Neuron (in vitro differentiated cells): Measurements from ENCODE around the gene CEBPZ.

Experiments
- H2AFZ ChIP-seq: one replicate; pipeline ENCODE4 v1.6.1; 2013; ENCODE audit warnings: low read depth, mild to moderate bottlenecking, inconsistent platforms, low read length, moderate library complexity
- H3K27me3 ChIP-seq: one replicate; pipeline ENCODE4 v1.6.1; 2013; ENCODE audit warnings: low read length; ENCODE audit not compliant: insufficient read depth
- H3K36me3 ChIP-seq: one replicate; pipeline ENCODE4 v1.6.1; 2013; ENCODE audit warnings: low read length; ENCODE audit not compliant: insufficient read depth
- H3K4me1 ChIP-seq: one replicate; pipeline ENCODE4 v1.6.1; 2013; ENCODE audit warnings: low read length; ENCODE audit not compliant: insufficient read depth
- H3K4me3 ChIP-seq: 2 replicates; pipeline ENCODE4 v1.5.1; 2013; ENCODE audit warnings: mild to moderate bottlenecking, low read length, moderate library complexity
- H3K9me3 ChIP-seq: one replicate; pipeline ENCODE4 v1.6.1; 2013; ENCODE audit warnings: low read length

The CEBPZ gene

GRCh38 chr2:37231241-37232130, at the start of gene CEBPZ, which contains the start of gene NDUFAF7:
Gene CEBPZ (minus strand): TSS chr2:37231596. CDS start chr2:37231567, 29 bp downstream.
Gene NDUFAF7 (plus strand): TSS chr2:37231658. CDS start chr2:37231706, 48 bp downstream.
- Histone ChIP-seq H3K4me1 (peaks cover 19% of the 10 kb centered on the region), H3K9me3 (no peaks in the 10 kb centered on the region), H3K4me3 (peak within 1 kb of the TSS; percentile 83), H3K36me3 (peaks cover 19% of the 10 kb centered on the region), H2AFZ (peak within 1 kb of the TSS; percentile 82), H3K27me3 (no peaks in the 10 kb centered on the region)

DNA sequence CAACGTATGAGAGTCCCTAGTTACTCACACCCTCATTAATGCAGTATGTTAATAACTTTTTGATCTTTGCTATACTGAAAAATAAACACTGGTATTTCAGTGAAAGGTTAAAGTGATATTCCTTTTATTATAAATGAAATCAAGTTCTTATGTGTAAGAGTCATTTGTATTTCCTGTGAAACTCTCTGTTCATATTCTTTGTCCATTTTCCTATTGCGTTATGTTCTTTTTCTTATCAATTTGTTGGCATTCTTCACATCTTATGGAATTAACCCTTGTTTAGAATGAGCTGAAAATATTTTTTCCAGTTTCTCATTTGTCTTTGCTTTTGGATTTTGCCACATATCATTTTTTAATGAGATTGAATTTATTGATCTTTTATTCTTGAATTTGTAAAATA, 44.9 kb upstream of the CEBPZ start:
- no peaks in the 10 kb centered on the region for H3K9me3 ChIP-seq
- H2AFZ ChIP-seq: no peak overlapping the region
- no peaks in the 10 kb centered on the region for H3K4me1 ChIP-seq
- peaks cover 78% of the 10 kb centered on the region for H3K36me3 ChIP-seq
- H3K4me3 ChIP-seq: no peak overlapping the region
- no peaks in the 10 kb centered on the region for H3K27me3 ChIP-seq

DNA sequence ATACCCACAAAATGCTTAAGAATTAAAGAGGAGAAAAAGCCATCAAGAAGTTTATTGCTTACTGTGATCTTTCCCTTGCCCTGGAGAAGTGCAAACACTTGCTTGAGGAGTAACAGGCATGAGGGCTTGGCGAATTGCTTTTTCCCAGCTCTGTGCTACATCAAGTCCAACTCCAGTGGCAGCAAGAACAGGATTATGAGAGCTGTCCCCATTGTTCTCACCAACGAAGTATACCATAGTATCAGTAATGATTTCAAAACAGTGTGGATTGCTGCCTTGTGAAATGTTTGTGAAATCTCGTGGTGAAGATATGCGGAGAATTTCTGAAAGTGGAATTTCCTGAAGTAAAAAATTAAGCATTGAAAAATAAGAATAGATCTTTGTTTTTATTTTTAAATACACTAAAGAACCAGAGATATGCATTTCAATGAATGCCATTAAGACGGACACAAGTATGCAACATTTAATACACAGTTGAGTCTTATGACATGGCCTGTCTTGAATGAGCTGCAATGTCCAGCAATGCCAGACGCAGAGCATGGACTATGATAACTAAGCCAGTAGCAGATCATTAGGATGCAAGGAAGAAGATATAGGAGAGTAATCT, 43.1 kb upstream of the CEBPZ start:
- Histone ChIP-seq H2AFZ (no peak overlapping the region), H3K36me3 (peaks cover 85% of the 10 kb centered on the region), H3K4me3 (no peak overlapping the region), H3K4me1 (no peaks in the 10 kb centered on the region), H3K9me3 (no peaks in the 10 kb centered on the region), H3K27me3 (no peaks in the 10 kb centered on the region)

DNA sequence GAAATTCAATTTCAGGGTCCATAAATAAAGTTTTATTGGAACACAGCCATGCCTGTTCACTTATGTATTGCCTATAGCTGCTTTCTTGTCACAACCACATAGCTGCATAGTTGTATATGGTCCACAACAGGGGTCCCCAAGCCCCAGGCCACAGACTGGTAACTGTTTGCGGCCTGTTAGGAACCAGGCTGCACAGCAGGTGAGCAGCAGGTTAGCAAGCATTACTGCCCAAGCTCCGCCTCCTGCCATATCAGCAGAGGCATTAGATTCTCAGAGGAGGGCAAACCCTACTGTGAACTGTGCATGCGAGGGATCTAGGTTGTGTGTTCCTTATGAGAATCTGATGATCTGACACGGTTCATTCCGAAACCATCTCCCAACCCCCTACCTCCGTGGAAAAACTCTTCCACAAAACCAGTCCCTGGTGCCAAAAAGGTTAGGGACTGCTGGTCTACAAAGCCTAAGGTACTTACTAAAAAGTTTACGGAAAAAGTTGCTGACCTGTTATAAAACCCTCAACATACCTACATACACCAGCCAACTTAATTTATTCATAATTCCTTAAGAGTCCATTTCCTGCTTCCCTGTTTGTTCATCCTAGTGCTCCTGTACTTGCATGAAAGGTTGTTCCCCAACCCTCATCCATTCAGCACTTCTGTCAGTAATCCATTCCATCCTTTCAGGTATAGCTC, 40.1 kb upstream of the CEBPZ start:
- Histone ChIP-seq H3K4me3 (no peak overlapping the region), H3K36me3 (peaks cover 85% of the 10 kb centered on the region), H3K4me1 (no peaks in the 10 kb centered on the region), H3K9me3 (no peaks in the 10 kb centered on the region), H3K27me3 (no peaks in the 10 kb centered on the region), H2AFZ (no peak overlapping the region)

DNA sequence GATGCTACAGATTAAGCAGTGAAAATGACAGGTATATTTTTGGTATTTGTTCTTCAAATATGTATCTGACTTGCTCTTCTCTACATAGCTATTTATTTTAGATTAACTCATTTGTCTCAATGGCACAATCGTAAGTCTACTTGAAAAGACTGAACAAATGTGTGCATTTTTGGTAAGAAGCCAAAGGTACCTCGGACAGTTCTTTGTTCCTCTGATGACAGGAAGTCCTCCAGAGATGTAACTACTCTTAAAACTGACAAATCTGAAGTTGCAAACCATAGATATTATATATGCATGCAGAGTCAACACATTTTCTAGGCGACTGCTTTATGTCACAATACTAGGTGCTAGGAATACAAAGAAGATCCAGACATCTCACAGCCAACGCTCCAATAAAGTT, 36.7 kb upstream of the CEBPZ start:
- H3K4me1 ChIP-seq: no peaks in the 10 kb centered on the region
- no peaks in the 10 kb centered on the region for H3K9me3 ChIP-seq
- peaks cover 76% of the 10 kb centered on the region for H3K36me3 ChIP-seq
- H3K27me3 ChIP-seq: no peaks in the 10 kb centered on the region
- H2AFZ ChIP-seq: no peak overlapping the region
- no peak overlapping the region for H3K4me3 ChIP-seq

- no peaks in the 10 kb centered on the region for H3K4me1 ChIP-seq
- no peak overlapping the region for H3K4me3 ChIP-seq
- H3K9me3 ChIP-seq: no peaks in the 10 kb centered on the region
- no peaks in the 10 kb centered on the region for H3K27me3 ChIP-seq
- no peak overlapping the region for H2AFZ ChIP-seq
- H3K36me3 ChIP-seq: peaks cover 73% of the 10 kb centered on the region
Observed at GRCh38 chr2:37267685-37268084, 36.3 kb upstream of the CEBPZ start.

DNA sequence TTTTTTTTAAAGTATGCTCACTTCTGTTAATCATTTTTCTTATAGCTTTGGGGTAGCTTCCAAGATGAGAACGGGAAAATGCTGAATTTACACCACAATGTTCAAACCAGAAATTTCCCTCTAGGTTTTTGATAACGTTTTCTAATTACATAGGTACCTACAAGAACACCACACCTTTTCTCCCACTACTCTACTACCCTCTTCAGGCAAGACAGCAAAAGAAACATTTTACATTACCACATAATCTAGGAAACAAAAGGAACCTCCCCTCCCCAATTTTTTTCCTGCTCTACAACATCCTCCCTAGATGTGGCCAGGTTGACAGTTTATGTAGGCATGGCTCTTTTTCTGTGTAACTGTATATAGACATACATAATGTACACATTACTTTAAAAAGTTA, 32.4 kb upstream of the CEBPZ start:
- Histone ChIP-seq H3K27me3 (no peaks in the 10 kb centered on the region), H3K4me1 (no peaks in the 10 kb centered on the region), H3K36me3 (peaks cover 64% of the 10 kb centered on the region), H3K4me3 (no peak overlapping the region), H2AFZ (no peak overlapping the region), H3K9me3 (no peaks in the 10 kb centered on the region)

DNA sequence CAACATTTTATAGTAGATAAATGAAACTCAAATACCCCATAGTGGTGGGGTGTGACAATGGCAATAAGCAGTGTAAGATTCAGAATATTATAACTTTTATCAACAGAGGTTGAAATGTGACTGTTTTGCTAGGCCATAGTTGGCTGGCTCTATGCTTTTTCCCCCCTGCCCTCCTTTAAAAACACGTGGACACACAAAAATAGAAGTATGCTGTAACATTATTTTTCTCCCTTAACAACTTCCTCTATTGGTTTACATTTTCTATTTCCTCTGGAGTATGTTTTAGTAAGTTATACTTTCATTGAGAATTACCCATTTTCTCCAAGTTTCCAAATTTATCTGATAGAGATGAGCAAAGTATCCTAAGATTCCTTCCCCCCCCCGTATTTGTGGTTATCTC, 31.1 kb upstream of the CEBPZ start:
- H3K4me1 ChIP-seq: no peaks in the 10 kb centered on the region
- no peaks in the 10 kb centered on the region for H3K9me3 ChIP-seq
- no peak overlapping the region for H3K4me3 ChIP-seq
- peaks cover 65% of the 10 kb centered on the region for H3K36me3 ChIP-seq
- no peaks in the 10 kb centered on the region for H3K27me3 ChIP-seq
- H2AFZ ChIP-seq: no peak overlapping the region

DNA sequence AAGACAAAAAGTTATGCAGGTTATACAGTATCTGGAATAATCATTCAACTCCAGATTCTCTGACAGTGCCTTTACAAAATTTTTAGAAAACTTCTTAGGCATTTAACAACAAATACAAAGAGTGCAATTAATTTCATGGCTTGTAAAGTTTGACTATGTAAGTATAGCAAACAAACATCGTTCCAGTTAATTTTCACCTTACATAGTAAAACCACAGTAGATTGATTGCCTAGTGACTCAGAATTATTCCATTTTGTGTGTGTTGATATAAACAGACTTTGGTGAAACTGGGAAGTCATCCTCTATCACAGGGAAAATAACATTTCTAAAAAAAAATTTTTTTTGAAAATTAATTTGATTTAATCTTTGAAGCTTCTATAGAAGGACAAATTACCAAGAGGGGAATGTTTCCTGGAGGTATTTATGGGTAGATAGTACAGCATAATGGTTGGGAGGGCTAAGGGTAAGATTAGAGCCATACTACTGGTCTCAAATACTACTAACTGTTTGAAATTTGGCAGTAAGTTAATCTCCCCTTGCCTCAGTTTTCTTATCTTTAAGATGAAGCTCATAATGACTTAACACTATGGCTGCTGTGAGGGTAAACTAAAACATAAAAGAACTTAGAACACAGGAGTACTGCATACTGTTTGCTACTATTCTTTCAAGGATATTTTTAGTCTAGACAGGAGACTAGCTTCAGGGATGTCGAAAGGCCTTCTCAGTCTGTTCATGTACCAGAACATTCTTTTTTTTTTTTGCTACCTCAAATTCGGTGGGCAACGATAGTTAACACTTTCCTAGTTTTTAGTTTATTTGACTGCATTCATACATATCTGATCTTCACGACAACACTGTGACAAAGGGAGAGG, 19.7 kb upstream of the CEBPZ start:
- H3K27me3 ChIP-seq: no peaks in the 10 kb centered on the region
- no peak overlapping the region for H2AFZ ChIP-seq
- H3K4me1 ChIP-seq: no peaks in the 10 kb centered on the region
- H3K4me3 ChIP-seq: no peak overlapping the region
- no peaks in the 10 kb centered on the region for H3K9me3 ChIP-seq
- peaks cover 90% of the 10 kb centered on the region for H3K36me3 ChIP-seq

- Histone ChIP-seq H3K27me3 (no peaks in the 10 kb centered on the region), H3K4me3 (no peak overlapping the region), H2AFZ (no peak overlapping the region), H3K9me3 (peaks cover 3% of the 10 kb centered on the region), H3K4me1 (no peaks in the 10 kb centered on the region), H3K36me3 (peaks cover 86% of the 10 kb centered on the region)
Observed at GRCh38 chr2:37246205-37246604, 14.8 kb upstream of the CEBPZ start.

DNA sequence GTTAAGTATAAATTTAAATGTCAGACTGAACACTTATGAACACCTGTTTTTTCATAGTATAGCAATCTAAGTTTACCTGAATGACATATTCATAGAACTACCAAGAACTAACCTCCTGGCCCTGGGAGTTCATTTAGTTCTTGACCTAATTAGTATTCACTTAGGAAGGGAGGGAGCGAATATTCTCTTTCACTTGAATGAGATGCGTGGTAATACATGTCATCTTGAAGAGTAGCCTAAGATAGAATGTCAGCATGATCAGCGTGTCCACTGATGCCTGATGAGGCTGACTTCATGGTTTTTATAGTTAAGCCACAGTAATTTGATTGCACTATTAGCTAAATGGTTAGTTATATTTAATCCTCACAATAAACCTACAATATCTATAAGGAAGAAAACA, 13.4 kb upstream of the CEBPZ start:
- H3K27me3 ChIP-seq: no peaks in the 10 kb centered on the region

GRCh38 chr2:37244017-37244416, 12.6 kb upstream of the CEBPZ start:
- Histone ChIP-seq H3K9me3 (peaks cover 3% of the 10 kb centered on the region), H2AFZ (no peak overlapping the region), H3K27me3 (no peaks in the 10 kb centered on the region), H3K36me3 (peaks cover 85% of the 10 kb centered on the region), H3K4me1 (no peaks in the 10 kb centered on the region), H3K4me3 (no peak overlapping the region)

More for the DNA sequence above, 13.4 kb upstream of the CEBPZ start:
- no peaks in the 10 kb centered on the region for H3K4me1 ChIP-seq
- H3K9me3 ChIP-seq: peaks cover 3% of the 10 kb centered on the region
- no peak overlapping the region for H3K4me3 ChIP-seq
- H2AFZ ChIP-seq: no peak overlapping the region
- H3K36me3 ChIP-seq: peaks cover 85% of the 10 kb centered on the region
